Measurements from ENCODE around the gene ZNF680.
"Not testable (repeated sequence)": the region's sequence is repeated elsewhere in the genome, so short reads cannot be mapped to it uniquely, and the experiment has no call there.

ZNF680 gene

DNA sequence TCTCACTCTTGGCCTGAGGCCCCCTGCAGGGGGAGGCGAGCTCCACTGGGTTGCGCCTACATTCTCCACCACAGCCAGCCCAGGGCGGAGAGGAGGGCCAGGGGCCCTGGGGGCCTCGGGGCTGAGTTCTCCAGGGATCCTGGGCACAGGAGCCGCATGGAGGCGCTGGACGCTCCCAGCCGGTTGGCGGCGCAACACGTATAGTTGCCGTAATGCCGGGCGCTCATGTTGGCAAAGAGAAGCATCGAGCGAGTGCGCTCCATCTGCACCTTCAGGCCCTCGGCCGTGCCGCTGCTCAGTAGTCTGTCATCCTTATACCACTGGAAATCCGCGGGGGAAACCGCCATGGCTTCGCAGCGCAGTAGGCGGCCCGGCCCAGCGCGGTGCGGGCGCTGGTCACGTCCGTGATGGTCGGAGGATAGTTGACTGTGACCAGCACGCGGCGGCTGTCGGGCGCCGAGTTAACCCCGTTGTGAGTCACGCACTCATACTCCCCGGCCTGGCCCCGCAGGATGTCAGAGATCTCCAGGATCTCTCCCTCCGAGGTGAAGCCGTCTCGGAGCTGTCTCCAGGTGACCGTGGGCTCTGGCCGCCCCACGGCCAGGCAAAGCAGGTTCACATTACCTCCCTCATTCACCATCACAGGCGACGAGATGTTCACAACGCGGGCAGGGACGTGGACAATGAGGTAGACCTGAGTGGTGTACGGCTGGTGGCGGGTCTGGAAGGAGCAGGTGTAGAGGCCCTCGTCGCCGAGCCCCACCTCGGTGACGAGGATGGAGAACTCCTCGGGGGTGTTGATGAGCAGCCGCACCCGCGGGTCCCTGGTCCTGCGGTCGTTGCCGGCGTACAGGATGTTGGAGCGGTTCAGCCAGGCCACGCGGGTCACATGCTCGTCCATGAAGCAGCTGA is 6.8 kb upstream of the ZNF680 start:
- H3K27ac Mint-ChIP-seq = peak overlapping the region; percentile 87
- ATAC-seq = peak; percentile 56
- H3K4me3 Mint-ChIP-seq = peak overlapping the region; percentile 84
- peaks cover 20% of the 10 kb centered on the region for H3K4me1 Mint-ChIP-seq
- H3K9me3 Mint-ChIP-seq, H3K36me3 Mint-ChIP-seq: not testable (repeated sequence)
- peaks cover 37% of the 10 kb centered on the region for H3K27me3 Mint-ChIP-seq

DNA sequence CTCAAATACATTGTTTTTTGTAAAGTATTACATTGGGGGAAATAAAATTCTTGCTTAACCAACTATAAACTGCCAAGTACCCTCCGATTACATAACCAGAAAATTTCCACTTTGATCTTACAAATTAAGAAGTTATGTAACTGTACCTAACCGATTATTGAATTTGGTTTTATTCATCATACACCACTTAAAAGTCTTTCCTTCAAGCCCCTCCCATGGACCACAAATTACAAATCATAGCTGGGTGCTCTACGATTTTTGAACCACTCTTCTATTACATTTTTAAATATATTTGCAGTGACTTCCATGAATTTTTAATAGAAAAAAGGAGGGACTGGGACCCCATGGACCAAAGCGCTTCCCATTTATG is 630 bp downstream of the ZNF680 start:
- Mint-ChIP-seq H3K4me1 (peaks cover 46% of the 10 kb centered on the region), H3K4me3 (peak overlapping the region; percentile 100), H3K27ac (peak overlapping the region; percentile 99), H3K27me3 (no peaks in the 10 kb centered on the region), H3K9me3 (peaks cover 3% of the 10 kb centered on the region), H3K36me3 (peaks cover 32% of the 10 kb centered on the region)
- no peak for ATAC-seq

DNA sequence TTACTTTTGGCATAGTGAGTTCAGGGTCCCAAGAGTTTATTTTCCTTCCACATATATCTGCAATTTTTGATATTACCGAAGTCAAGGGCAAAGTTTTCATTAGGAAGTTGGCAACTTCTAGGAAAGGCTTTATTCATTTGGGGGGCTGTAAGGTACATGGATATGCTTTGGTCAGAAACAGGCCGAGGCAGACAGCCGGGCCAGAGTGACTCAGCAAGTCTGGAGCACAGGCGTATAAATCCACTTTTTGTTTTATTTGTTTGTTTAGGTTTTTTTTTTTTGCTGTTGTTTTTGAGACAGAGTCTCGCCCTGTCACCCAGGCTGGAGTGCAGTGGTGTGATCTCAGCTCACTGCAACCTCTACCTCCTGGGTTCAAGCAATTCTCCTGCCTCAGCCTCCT is 3.7 kb downstream of the ZNF680 start:
- Mint-ChIP-seq H3K4me3 (no peak overlapping the region), H3K27me3 (no peaks in the 10 kb centered on the region), H3K36me3 (peaks cover 62% of the 10 kb centered on the region), H3K4me1 (peaks cover 63% of the 10 kb centered on the region), H3K9me3 (peaks cover 13% of the 10 kb centered on the region), H3K27ac (no peak overlapping the region)
- ATAC-seq = no peak

DNA sequence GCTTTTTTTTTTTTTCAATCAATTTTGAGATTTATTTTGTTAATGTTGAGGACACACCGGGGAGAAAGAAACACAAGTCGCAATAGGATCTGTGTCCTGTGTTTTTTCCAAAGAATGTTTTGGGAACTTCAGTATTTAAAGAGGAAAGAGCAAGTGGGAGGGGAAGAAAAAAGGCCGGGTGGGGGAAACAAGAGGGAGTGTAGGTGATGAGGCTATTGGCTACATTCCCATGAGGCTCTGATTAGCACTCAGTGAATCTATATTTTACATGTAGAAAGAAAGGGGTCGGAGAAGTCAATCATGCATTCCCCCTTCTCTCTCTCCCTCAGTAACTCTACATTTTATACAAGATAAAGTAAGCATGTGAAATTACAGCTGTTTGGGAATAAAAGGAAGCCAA is 4.1 kb downstream of the ZNF680 start:
- Mint-ChIP-seq H3K27ac (no peak overlapping the region), H3K36me3 (peaks cover 65% of the 10 kb centered on the region), H3K27me3 (no peaks in the 10 kb centered on the region), H3K9me3 (peaks cover 13% of the 10 kb centered on the region), H3K4me3 (no peak overlapping the region), H3K4me1 (peaks cover 60% of the 10 kb centered on the region)
- no peak for ATAC-seq

DNA sequence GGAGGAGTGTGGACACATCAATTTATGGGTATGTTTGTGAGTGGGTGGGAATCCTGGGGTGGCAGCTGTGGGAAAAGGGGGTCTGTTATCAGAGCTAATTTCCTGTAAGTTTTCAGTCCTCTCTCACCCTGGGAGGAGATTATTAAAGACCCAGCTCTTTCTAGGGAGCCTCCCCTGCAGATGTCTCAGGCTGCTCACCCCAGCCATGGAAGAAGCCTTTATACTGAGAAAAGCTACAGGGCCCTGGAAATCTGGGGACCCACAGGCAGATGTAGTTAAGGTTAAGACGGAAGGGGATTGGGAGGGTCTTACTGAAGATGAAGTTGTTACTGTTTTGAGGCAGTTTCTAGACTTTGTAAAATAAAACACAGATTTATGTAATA is 4.6 kb downstream of the ZNF680 start:
- no peak overlapping the region for H3K4me3 Mint-ChIP-seq
- H3K27ac Mint-ChIP-seq = no peak overlapping the region
- no peak for ATAC-seq
- no peaks in the 10 kb centered on the region for H3K27me3 Mint-ChIP-seq
- H3K36me3 Mint-ChIP-seq = peaks cover 70% of the 10 kb centered on the region
- H3K9me3 Mint-ChIP-seq = peaks cover 13% of the 10 kb centered on the region
- H3K4me1 Mint-ChIP-seq = peaks cover 56% of the 10 kb centered on the region

DNA sequence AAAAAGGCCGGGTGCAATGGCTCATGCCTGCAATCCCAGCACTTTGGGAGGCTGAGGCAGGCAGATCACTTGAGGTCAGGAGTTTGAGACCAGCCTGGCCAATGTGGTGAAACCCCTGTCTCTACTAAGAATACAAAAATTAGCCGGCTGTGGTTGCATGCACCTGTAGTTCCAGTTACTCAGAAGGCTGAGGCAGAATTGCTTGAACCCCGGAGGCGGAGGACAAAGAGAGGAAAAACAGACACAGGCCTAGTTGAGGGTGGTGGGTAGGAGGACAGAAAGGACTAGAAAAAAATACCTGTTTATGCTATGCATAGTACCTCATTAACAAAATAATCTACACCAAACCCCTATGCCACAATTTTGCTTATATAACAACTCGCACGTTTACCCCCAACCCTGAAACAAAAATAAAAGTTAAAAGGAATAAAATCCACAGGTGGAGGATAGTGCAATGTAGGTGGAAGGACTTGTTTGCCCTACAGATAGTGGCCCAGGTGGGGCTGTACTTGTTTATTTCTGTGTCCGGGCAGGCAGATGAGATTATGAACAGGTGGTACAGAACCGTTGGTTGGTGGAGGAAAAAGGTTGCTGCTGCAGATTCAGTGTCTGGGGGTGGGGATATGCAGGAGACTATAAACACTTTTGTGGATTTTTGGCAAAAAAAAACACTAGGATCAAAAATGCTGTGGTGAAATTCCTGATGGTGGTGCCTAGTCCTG is 5.1 kb downstream of the ZNF680 start:
- H3K36me3 Mint-ChIP-seq = peaks cover 68% of the 10 kb centered on the region
- no peaks in the 10 kb centered on the region for H3K27me3 Mint-ChIP-seq
- H3K4me1 Mint-ChIP-seq = peaks cover 53% of the 10 kb centered on the region
- peaks cover 13% of the 10 kb centered on the region for H3K9me3 Mint-ChIP-seq
- H3K4me3 Mint-ChIP-seq = no peak overlapping the region
- no peak for ATAC-seq
- H3K27ac Mint-ChIP-seq = no peak overlapping the region

DNA sequence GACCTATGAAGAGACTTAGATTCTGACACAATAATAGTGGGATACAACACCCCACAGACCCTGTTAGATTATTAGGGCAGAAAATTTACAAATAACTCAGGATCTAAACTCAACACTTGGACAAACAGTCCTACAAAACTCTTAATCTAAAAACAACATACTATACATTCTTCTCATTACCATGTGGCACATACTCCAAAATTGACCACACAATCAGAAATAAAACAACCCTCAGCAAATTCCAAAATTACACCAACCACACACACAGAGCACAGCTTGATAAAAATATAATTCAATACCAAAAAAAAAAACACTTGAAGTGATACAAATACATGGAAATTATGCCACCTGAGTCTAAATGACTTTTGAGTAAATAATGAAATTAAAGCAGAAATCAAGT is 7.8 kb downstream of the ZNF680 start:
- peaks cover 44% of the 10 kb centered on the region for H3K4me1 Mint-ChIP-seq
- H3K4me3 Mint-ChIP-seq = no peak overlapping the region
- no peaks in the 10 kb centered on the region for H3K27me3 Mint-ChIP-seq
- peaks cover 81% of the 10 kb centered on the region for H3K36me3 Mint-ChIP-seq
- peaks cover 13% of the 10 kb centered on the region for H3K9me3 Mint-ChIP-seq
- ATAC-seq = no peak
- H3K27ac Mint-ChIP-seq = no peak overlapping the region

DNA sequence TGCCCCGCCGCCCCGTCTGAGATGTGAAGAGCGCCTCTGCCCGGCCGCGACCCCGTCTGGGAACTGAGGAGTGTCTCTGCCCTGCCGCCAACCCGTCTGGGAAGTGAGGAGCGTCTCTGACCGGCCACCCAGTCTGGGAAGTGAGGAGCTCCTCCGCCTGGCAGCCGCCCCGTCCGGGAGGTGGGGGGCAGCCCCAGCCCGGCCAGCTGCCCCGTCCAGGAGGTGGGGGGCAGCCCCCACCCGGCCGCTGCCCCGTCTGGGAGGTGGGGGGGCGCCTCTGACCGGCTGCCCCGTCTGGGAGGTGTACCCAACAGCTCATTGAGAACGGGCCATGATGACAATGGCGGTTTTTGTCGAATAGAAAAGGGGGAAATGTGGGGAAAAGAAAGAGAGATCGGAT is 8.7 kb downstream of the ZNF680 start:
- ATAC-seq = not testable (repeated sequence)
- H3K4me1 Mint-ChIP-seq = peaks cover 41% of the 10 kb centered on the region

DNA sequence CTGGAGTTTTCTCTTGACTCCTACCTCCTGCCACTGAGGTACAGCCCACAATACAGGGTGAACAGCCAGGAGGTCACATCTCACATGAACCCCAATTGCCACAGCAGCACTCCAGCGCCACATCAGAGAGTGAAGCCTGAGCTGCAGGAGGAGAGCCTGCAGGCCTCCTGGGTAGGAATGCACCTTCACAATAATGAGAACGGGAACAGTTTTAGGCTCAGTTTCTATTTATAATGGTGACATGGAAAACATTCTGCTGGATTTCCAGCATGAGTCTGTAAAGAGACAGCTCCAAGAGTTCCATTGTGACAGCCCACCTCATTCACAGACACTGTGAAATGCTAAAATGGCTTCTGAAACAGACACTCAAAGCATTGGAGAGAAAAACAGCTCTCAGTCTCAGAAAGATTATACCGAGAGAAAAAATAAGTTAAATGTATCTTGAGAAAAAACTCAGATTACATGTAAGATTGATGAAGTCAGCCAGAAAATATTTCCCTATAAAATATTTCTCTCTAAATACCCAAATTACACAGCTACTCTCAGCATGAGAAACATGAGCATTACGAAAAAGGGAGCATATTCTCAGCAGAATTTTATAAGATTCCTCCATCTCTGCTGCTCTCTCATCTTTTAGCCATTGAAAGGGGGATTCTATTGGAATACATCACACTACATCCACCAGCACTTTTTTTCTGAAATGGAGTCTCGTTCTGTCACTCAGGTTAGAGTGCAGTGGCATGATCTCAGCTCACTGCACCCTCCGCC is 11.3 kb downstream of the ZNF680 start:
- H3K27me3 Mint-ChIP-seq = no peaks in the 10 kb centered on the region
- peaks cover 21% of the 10 kb centered on the region for H3K4me1 Mint-ChIP-seq
- no peak overlapping the region for H3K4me3 Mint-ChIP-seq
- ATAC-seq = no peak
- peaks cover 81% of the 10 kb centered on the region for H3K36me3 Mint-ChIP-seq
- no peak overlapping the region for H3K27ac Mint-ChIP-seq
- H3K9me3 Mint-ChIP-seq = peaks cover 10% of the 10 kb centered on the region

More for the DNA sequence above, 8.7 kb downstream of the ZNF680 start:
- H3K27ac Mint-ChIP-seq, H3K27me3 Mint-ChIP-seq, H3K4me3 Mint-ChIP-seq: not testable (repeated sequence)
- Mint-ChIP-seq H3K9me3 (peaks cover 13% of the 10 kb centered on the region), H3K36me3 (peaks cover 88% of the 10 kb centered on the region)

DNA sequence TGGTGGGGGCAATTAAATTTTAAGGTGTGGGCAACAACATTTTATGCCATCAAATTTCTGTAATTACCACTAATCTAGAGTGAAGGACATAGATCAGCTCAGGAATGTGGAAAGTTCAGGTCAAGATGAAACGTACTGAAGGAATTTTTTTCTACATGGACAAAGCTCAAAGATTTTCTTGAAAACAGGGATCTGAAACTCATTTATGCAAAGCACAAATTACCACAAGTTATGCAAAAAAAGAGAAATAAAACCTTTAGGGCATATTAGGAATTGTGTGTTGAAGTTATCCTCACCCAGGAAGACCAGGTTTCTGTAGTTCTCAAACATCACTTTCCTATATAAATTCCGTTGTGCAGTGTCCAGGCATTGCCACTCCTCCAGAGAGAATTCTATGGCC is 18.9 kb downstream of the ZNF680 start:
- Mint-ChIP-seq H3K4me3 (no peak overlapping the region), H3K36me3 (peaks cover 72% of the 10 kb centered on the region), H3K27ac (no peak overlapping the region), H3K4me1 (peaks cover 12% of the 10 kb centered on the region), H3K27me3 (no peaks in the 10 kb centered on the region), H3K9me3 (no peaks in the 10 kb centered on the region)
- no peak for ATAC-seq

DNA sequence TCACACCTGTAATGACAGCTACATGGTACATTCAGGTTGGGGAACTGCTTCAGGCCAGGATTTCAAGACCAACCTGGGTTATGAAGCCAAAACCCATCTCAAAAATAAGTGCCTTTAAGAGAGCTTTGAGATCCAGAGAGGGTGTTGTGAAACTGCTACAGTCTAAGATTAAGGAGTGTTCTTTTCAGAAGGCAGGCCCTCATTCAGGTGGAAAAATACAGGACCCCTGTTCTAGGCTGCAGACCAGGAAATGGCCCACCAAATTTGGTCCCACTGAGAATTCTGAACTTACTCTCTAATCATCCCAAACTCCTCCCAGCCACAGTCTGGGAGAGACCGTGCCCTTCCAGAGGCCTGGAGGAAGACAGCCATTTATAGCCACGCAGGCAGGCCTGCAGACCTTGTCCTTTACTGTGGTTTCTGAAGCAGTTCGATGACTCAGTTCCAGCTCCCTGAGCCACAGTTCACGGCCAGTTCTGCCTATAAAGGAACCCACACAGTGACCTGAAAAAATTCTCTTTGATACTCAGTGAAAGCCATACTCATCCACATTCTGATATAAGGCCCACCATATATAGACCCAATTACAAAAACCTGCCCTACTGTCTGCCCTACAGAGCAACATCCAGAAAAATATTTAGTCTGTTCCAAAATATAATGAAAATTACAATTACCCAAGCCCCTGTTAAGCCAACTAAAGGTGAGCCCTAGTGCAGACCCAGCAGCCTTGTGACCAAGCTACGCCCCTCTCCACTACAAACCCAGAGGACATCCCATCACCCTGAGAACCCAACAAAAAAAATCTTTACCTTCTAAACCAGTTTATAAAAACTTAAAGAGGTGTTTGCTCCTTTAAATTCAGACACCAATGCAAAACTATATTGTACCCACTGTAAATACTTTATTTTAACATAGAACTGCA is 21.2 kb downstream of the ZNF680 start:
- Mint-ChIP-seq H3K36me3 (peaks cover 71% of the 10 kb centered on the region), H3K4me1 (peaks cover 12% of the 10 kb centered on the region), H3K27me3 (no peaks in the 10 kb centered on the region), H3K4me3 (no peak overlapping the region), H3K9me3 (peaks cover 3% of the 10 kb centered on the region), H3K27ac (peak overlapping the region; percentile 48)
- no peak for ATAC-seq

DNA sequence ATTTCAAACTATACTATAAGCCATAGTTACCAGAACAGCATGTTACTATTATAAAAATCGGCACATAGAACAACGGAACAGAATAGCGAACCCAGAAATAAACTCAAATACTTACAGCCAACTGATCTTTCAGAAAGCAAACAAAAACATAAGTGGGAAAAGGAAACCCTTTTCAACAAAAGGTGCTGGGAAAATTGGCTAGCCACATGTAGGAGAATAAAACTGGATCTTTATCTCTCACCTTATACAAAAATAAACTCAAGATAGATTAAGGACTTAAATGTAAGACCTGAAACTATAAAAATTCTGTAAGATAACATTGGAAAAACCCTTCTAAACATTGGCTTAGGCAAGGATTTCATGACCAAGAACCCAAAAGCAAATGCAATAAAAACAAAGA is 29.1 kb downstream of the ZNF680 start:
- peaks cover 46% of the 10 kb centered on the region for H3K9me3 Mint-ChIP-seq
- no peaks in the 10 kb centered on the region for H3K4me1 Mint-ChIP-seq
- no peak overlapping the region for H3K27ac Mint-ChIP-seq
- peaks cover 94% of the 10 kb centered on the region for H3K36me3 Mint-ChIP-seq
- H3K27me3 Mint-ChIP-seq = no peaks in the 10 kb centered on the region
- no peak overlapping the region for H3K4me3 Mint-ChIP-seq
- no peak for ATAC-seq

DNA sequence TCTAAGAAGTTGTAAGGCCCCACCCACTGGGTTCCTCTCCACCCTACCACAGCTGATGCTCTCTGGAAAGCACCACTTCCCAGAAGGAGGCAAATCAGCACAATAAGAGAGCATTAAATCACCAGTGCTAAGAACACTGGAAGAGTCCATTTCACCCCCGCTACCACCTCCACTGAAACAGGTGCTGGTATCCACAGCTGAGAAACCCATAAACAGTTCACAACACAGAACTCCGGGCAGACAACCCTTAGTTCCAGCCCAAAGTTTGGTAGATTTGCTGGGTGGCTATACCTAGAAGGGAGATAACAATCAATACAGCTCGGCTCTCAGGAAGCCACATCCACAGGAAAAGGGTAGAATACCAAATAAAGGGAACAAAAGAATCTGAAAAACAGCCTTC is 34.1 kb downstream of the ZNF680 start:
- Mint-ChIP-seq H3K4me1 (no peaks in the 10 kb centered on the region), H3K4me3 (no peak overlapping the region), H3K9me3 (peaks cover 45% of the 10 kb centered on the region), H3K36me3 (peaks cover 91% of the 10 kb centered on the region), H3K27me3 (no peaks in the 10 kb centered on the region), H3K27ac (no peak overlapping the region)
- no peak for ATAC-seq

DNA sequence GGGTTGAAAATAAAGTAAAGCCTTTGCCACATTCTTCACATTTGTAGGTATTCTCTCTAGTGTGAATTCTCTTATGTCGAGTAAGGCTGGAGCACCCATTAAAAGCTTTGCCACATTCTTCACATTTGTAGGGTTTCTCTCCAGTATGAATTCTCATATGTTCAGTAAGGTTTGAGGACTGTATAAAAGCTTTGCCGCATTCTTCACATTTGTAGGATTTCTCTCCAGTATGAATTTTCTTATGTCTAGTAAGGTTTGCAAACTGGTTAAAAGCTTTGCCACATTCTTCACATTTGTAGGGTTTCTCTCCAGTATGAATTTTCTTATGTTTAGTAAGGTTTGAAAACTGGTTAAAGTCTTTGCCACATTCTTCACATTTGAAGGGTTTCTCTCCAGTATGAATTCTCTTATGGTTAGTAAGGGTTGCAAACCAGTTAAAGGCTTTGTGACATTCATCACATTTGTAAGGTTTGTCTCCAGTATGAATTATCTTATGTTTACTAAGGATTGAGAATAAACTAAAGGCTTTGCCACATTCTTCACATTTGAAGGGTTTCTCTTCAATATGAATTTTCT is 41.4 kb downstream of the ZNF680 start:
- Mint-ChIP-seq H3K27ac (no peak overlapping the region), H3K27me3 (no peaks in the 10 kb centered on the region), H3K4me3 (no peak overlapping the region), H3K9me3 (peaks cover 30% of the 10 kb centered on the region), H3K4me1 (no peaks in the 10 kb centered on the region), H3K36me3 (peaks cover 93% of the 10 kb centered on the region)
- ATAC-seq = no peak

All from stimulated activated memory B cell treated with anti-CD40 and anti-IgM and Interleukin-4, amounts not matched to agents 10 μg/mL and 1 μg/mL and 100 μg/mL, for 72 hours (primary cell).